Osteoblast (primary cell): ENCODE data around the gene TCP11L2. TPM values are rescaled to one million over a fixed set of nuclear protein-coding genes. Genes with fewer than 3 reads are reported as not detected.

Source experiments
- DNase-seq: peaks from one replicate; pipeline ENCODE4 v3.0.0; 2011; ENCODE audit warnings: low spot score, mixed read lengths; ENCODE audit not compliant: insufficient read length; ENCODE audit errors: missing footprints
- H2AFZ ChIP-seq: 2 replicates; pipeline ENCODE4 v1.6.0; 2011; ENCODE audit warnings: mild to moderate bottlenecking, low read length
- H3K27ac ChIP-seq: 2 replicates; pipeline ENCODE4 v1.5.1; 2011; ENCODE audit warnings: mild to moderate bottlenecking, low read depth, low read length, moderate library complexity
- H3K27me3 ChIP-seq: 2 replicates; pipeline ENCODE4 v1.6.0; 2012; ENCODE audit warnings: mild to moderate bottlenecking, control low read depth, inconsistent platforms, low read length, moderate library complexity; ENCODE audit not compliant: insufficient read depth
- H3K36me3 ChIP-seq: 2 replicates; pipeline ENCODE4 v1.5.1; 2011; ENCODE audit warnings: mild to moderate bottlenecking, low read length, control low read depth, moderate library complexity; ENCODE audit not compliant: insufficient read depth
- H3K4me1 ChIP-seq: 2 replicates; pipeline ENCODE4 v1.5.1; 2011; ENCODE audit warnings: mild to moderate bottlenecking, low read length, control low read depth, moderate library complexity; ENCODE audit not compliant: insufficient read depth
- H3K4me2 ChIP-seq: 2 replicates; pipeline ENCODE4 v1.6.0; 2011; ENCODE audit warnings: mild to moderate bottlenecking, low read length; ENCODE audit not compliant: insufficient read depth
- H3K4me3 ChIP-seq: fragments of 200-600 bp; sonication (generic); 3 replicates; pipeline ENCODE4 v1.5.1; 2012; ENCODE audit warnings: mild to moderate bottlenecking, low read length, inconsistent platforms; ENCODE audit not compliant: insufficient read depth
- H3K79me2 ChIP-seq: 2 replicates; pipeline ENCODE4 v1.6.0; 2012; ENCODE audit warnings: mild to moderate bottlenecking, low read length, control low read depth, inconsistent platforms; ENCODE audit not compliant: insufficient read depth
- H3K9me3 ChIP-seq: 2 replicates; pipeline ENCODE4 v1.5.1; 2011; ENCODE audit warnings: low read depth, low read length, control low read depth
- H4K20me1 ChIP-seq: 2 replicates; pipeline ENCODE4 v1.6.0; 2012; ENCODE audit warnings: mild to moderate bottlenecking, low read length, control low read depth; ENCODE audit not compliant: insufficient read depth
- total RNA-seq: library from RNA; depleted of rRNA; stranded (reverse); fragments of >200 nt; gene quantifications from 2 replicates; pipeline ENCODE4 v1.2.3, GENCODE V29; 2012
- TF ChIP-seq, protein P1 (sequence below): IDR thresholded peaks from 2 replicates; pipeline ENCODE4 v1.5.1; 2011; ENCODE audit warnings: mild to moderate bottlenecking, low read depth, low read length, moderate library complexity; ENCODE audit errors: extremely low read depth

Gene TCP11L2
- total RNA-seq, 1 donor = 109 TPM

DNA sequence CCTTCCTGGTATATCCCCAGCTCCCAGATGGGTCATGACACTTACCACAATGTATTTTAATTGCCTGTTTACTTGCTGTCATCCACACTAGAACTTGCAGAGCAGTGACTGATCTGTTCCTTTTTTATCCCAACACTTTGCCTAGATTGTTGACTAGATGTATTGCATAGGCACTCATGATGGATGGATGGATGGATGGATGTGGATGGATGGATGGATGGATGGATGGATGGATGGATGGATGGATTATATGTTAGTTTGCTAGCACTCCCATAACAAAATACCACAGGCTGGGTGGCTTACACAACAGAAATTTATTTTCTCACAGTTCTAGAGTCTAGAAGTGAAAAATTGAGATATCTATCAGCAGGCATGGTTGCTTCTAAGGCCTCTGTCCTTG, 46.0 kb upstream of the TCP11L2 start:
- no peak for DNase-seq
- TF ChIP-seq, protein P1, sequence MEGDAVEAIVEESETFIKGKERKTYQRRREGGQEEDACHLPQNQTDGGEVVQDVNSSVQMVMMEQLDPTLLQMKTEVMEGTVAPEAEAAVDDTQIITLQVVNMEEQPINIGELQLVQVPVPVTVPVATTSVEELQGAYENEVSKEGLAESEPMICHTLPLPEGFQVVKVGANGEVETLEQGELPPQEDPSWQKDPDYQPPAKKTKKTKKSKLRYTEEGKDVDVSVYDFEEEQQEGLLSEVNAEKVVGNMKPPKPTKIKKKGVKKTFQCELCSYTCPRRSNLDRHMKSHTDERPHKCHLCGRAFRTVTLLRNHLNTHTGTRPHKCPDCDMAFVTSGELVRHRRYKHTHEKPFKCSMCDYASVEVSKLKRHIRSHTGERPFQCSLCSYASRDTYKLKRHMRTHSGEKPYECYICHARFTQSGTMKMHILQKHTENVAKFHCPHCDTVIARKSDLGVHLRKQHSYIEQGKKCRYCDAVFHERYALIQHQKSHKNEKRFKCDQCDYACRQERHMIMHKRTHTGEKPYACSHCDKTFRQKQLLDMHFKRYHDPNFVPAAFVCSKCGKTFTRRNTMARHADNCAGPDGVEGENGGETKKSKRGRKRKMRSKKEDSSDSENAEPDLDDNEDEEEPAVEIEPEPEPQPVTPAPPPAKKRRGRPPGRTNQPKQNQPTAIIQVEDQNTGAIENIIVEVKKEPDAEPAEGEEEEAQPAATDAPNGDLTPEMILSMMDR = no peak
- H3K27ac ChIP-seq = no peak overlapping the region

DNA sequence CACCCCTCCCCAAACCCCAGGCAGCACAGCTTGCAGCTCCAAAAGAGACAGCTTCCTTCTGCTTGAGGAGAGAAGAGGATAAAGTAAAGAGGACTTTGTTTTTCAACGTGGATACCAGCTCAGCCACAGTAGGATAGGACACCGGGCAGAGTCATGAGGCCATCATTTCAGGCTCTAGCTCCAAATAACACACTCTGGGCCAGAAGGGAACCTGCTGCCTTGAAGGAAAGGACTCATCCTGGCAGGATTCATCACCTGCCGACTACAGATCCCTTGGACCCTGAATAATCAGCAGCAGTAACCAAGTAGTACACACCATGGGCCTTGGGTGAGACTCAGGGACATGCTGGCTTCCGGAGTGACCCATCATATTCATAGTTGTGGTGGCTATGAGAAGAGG, 44.3 kb upstream of the TCP11L2 start:
- H3K4me2 ChIP-seq = no peak overlapping the region
- H3K27me3 ChIP-seq = no peaks in the 10 kb centered on the region
- H4K20me1 ChIP-seq = no peaks in the 10 kb centered on the region
- H3K4me3 ChIP-seq = no peak overlapping the region
- no peaks in the 10 kb centered on the region for H3K36me3 ChIP-seq
- no peak for DNase-seq
- H3K27ac ChIP-seq = no peak overlapping the region
- no peaks in the 10 kb centered on the region for H3K79me2 ChIP-seq
- TF ChIP-seq, protein P1 = no peak
- no peaks in the 10 kb centered on the region for H3K4me1 ChIP-seq
- no peak overlapping the region for H2AFZ ChIP-seq
- no peaks in the 10 kb centered on the region for H3K9me3 ChIP-seq

More for the DNA sequence above, 46.0 kb upstream of the TCP11L2 start:
- Histone ChIP-seq H3K27me3 (no peaks in the 10 kb centered on the region), H3K4me2 (no peak overlapping the region), H2AFZ (no peak overlapping the region), H3K79me2 (no peaks in the 10 kb centered on the region), H3K9me3 (no peaks in the 10 kb centered on the region), H3K4me3 (no peak overlapping the region), H3K4me1 (peaks cover 2% of the 10 kb centered on the region), H4K20me1 (no peaks in the 10 kb centered on the region), H3K36me3 (no peaks in the 10 kb centered on the region)

DNA sequence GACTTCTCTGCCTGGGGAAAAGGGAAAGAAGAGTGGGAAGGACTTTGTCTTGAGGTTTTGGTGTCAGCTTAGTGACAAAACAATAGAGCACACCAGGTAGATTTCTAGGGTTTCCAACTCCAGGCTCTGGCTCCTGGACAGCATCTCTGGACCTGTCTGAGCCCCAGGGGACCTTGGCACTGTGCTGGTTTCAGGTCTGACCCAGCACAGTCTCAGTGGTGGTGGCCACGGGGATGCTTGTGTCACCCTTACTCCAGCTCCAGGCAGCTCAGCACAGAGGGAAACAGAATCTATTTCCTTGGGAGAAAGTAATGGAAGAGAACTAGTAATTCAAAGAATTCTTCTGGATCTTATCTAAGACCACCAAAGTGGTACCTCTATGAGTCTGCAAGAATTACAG, 43.6 kb upstream of the TCP11L2 start:
- Histone ChIP-seq H3K79me2 (no peaks in the 10 kb centered on the region), H3K9me3 (no peaks in the 10 kb centered on the region), H3K27ac (no peak overlapping the region), H3K4me2 (no peak overlapping the region), H3K4me3 (no peak overlapping the region), H4K20me1 (no peaks in the 10 kb centered on the region), H3K27me3 (no peaks in the 10 kb centered on the region), H2AFZ (no peak overlapping the region), H3K4me1 (no peaks in the 10 kb centered on the region), H3K36me3 (no peaks in the 10 kb centered on the region)
- TF ChIP-seq, protein P1 = no peak
- no peak for DNase-seq

DNA sequence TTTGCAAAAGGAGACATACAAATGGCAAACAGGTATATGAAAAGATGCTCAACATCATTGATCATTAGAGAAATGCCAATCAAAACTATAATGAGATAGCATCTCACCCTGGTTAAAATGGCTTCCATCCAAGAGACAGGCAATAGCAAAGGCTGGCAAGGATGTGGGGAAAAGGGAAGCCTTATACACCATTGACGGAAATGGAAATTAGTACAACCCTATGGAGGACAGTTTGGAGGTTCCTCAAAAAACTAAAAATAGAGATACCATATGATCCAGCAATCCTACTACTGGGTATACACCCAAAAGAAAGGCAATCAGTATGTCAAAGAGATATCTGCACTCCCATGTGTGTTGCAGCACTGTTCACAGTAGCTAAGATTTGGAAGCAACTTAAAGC, 37.4 kb upstream of the TCP11L2 start:
- no peak overlapping the region for H3K4me2 ChIP-seq
- H3K4me1 ChIP-seq = no peaks in the 10 kb centered on the region
- DNase-seq = no peak
- H4K20me1 ChIP-seq = no peaks in the 10 kb centered on the region
- TF ChIP-seq, protein P1 = no peak
- H3K79me2 ChIP-seq = no peaks in the 10 kb centered on the region
- H3K27ac ChIP-seq = no peak overlapping the region
- H2AFZ ChIP-seq = no peak overlapping the region
- H3K9me3 ChIP-seq = no peaks in the 10 kb centered on the region
- H3K27me3 ChIP-seq = no peaks in the 10 kb centered on the region
- H3K36me3 ChIP-seq = no peaks in the 10 kb centered on the region
- no peak overlapping the region for H3K4me3 ChIP-seq
